ENCODE measurements around the gene TOX3.

DNA sequence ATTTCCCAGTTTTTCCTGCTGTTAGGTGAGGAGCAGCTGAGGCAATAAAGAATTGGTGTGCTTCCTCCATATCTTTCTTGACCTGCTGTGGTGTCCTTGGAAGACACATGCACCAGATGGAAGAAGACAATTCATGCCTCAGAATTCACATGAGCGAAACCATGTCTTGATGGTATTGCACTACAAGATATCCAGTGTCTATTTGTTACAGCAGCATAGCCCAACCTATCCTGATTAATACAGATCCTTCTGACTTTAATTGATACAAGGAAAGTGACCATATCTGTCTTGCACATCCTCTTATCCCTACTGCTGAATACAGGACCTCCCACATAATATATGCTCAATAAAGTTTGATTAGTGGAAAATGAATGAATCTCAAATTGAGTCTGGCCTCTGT, 9.1 kb upstream of the TOX3 start:
- TF ChIP-seq CTCF (IDR thresholded peaks at IDR 0.05; ENCODE audit: insufficient read depth, low read length, poor library complexity, severe bottlenecking): no peak
- no peak for TF ChIP-seq EZH2phosphoT487 (conservative IDR thresholded peaks at IDR 0.05; ENCODE audit: low read length)

All from SU-DHL-6 (cell line).